ENCODE measurements around the gene PEX10.

- TF ChIP-seq, protein P1, sequence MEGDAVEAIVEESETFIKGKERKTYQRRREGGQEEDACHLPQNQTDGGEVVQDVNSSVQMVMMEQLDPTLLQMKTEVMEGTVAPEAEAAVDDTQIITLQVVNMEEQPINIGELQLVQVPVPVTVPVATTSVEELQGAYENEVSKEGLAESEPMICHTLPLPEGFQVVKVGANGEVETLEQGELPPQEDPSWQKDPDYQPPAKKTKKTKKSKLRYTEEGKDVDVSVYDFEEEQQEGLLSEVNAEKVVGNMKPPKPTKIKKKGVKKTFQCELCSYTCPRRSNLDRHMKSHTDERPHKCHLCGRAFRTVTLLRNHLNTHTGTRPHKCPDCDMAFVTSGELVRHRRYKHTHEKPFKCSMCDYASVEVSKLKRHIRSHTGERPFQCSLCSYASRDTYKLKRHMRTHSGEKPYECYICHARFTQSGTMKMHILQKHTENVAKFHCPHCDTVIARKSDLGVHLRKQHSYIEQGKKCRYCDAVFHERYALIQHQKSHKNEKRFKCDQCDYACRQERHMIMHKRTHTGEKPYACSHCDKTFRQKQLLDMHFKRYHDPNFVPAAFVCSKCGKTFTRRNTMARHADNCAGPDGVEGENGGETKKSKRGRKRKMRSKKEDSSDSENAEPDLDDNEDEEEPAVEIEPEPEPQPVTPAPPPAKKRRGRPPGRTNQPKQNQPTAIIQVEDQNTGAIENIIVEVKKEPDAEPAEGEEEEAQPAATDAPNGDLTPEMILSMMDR (IDR thresholded peaks at IDR 0.05; ENCODE audit: low read length): no peak
- TF ChIP-seq EZH2 (optimal IDR thresholded peaks at IDR 0.05; ENCODE audit: low read depth, low read length): no peak
- no peak for TF ChIP-seq EZH2phosphoT487 (IDR thresholded peaks at IDR 0.05; ENCODE audit: low read length)
Measured at GRCh38 chr1:2397007-2397679, 15.2 kb downstream of the PEX10 start.
